AG09309 (cell line): ENCODE measurements around the gene SCUBE1.

Experiments
- DNase-seq: peaks from one replicate; pipeline ENCODE4 v3.0.0-alpha.2; 2010; ENCODE audit warnings: low read depth
- H3K4me3 ChIP-seq: 2 replicates; pipeline ENCODE4 v1.5.1; 2011; ENCODE audit warnings: mild to moderate bottlenecking, low read depth, low read length, moderate library complexity; ENCODE audit not compliant: control insufficient read depth
- TF ChIP-seq, protein P1 (sequence below): IDR thresholded peaks from 2 replicates; pipeline ENCODE4 v1.5.1; 2011; ENCODE audit warnings: mild to moderate bottlenecking, low read depth, low read length, inconsistent platforms; ENCODE audit not compliant: insufficient read depth, control insufficient read depth; ENCODE audit errors: missing control alignments

Gene SCUBE1

DNA sequence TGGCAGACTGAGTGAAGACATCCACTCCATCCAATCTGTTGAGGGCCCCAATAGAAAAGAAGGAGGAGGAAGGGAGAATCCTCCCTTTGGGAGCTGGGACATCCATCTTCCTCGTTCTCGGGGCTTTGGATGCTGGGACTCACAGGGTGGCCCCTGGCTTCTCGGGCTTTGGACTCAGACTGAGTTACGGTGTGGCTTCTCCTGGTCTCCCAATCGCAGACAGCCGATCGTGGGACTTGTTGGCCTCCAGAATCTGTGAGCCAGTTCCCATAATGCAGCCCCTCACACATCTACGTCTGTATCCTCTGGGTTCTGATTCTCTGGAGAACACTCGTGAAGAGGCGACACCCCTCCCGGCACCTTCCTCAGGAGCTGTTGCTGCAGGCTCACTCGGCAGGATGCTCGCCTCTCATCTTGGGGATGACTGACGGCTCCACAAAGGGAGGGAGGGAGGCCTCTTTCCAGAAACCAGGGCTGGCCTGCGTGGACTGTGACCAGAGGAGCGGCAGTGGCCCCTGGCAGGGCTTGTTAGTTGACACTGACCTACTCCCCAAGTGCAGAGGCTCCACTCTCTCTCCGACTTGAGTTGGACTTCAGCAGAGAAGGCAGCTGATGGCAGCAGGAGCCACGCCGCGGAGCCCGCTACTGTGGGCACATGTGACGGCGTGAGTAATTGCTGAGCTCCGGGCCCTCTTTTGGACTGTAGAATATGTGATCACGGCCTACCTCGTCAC, 141.5 kb downstream of the SCUBE1 start:
- TF ChIP-seq, protein P1, sequence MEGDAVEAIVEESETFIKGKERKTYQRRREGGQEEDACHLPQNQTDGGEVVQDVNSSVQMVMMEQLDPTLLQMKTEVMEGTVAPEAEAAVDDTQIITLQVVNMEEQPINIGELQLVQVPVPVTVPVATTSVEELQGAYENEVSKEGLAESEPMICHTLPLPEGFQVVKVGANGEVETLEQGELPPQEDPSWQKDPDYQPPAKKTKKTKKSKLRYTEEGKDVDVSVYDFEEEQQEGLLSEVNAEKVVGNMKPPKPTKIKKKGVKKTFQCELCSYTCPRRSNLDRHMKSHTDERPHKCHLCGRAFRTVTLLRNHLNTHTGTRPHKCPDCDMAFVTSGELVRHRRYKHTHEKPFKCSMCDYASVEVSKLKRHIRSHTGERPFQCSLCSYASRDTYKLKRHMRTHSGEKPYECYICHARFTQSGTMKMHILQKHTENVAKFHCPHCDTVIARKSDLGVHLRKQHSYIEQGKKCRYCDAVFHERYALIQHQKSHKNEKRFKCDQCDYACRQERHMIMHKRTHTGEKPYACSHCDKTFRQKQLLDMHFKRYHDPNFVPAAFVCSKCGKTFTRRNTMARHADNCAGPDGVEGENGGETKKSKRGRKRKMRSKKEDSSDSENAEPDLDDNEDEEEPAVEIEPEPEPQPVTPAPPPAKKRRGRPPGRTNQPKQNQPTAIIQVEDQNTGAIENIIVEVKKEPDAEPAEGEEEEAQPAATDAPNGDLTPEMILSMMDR, result no peak
- DNase-seq, result no peak
- no peak overlapping the region for H3K4me3 ChIP-seq

DNA sequence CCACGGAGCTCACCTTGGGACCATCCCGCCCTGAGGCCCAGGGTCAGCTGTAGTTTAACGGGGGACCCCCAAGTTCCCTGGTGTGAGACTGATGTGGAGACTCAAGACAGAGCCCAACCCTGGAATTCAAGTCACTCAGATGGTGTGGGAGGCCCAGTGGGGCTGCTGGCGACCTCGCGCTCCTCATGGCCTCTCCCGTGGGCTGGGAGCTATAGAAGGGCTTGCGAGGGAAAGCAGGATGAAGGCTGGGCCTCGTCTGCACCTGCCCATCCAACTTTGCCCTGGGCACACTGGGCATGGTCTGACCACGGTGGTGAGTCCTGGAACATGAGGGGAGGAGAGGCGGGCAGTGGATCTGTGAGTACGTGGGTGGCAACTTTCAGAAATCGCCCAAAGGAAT, 142.6 kb downstream of the SCUBE1 start:
- TF ChIP-seq, protein P1, result no peak
- DNase-seq, result no peak

GRCh38 chr22:43200031-43200430, 143.1 kb downstream of the SCUBE1 start:
- TF ChIP-seq, protein P1, result no peak
- DNase-seq, result no peak
- no peak overlapping the region for H3K4me3 ChIP-seq

More for the DNA sequence above, 142.6 kb downstream of the SCUBE1 start:
- no peak overlapping the region for H3K4me3 ChIP-seq

DNA sequence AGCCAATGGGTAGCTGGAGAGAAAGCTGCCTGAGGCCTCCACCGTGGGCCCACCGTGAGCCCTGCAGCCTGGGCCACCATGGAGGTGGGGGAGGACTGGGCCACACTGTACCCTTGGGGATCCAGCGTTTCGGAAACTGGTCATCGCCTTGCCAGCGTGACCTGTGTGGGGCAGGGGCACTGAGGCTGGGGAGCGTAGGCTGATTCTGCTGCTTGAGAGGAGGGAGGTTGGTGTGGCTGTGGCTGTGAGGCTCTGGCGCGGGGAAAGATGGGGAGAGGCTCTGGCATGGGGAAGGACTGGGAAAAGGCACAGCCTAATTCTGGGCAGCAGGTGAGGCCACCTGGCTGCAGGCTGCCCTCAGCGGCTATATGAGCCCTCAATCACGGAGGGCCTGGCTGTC, 143.6 kb downstream of the SCUBE1 start:
- TF ChIP-seq, protein P1, result no peak
- no peak for DNase-seq
- no peak overlapping the region for H3K4me3 ChIP-seq

- TF ChIP-seq, protein P1, result no peak
- no peak overlapping the region for H3K4me3 ChIP-seq
- DNase-seq, result no peak
These were observed 144.2 kb downstream of the SCUBE1 start for GRCh38 chr22:43198936-43199335.

DNA sequence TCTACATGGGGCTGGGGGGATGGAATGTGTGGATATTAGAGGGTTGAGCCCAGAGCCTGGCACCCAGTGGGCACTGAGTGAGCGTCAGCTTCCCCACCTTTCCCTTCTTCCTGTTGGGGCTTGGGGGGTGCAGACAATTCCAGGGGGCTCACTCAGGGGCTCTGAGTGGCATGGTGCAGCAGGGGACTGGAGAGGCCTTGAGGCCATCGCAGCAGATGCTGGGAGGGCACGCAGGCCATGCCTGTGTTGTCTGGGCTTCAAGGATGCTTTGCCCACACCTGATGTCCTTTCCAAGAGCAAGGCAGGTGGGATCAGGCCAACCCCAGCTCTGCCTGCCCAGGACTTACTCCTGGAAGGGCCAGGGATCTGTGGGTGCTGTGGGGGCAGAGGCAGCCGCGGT, 145.0 kb downstream of the SCUBE1 start:
- TF ChIP-seq, protein P1, result no peak
- DNase-seq, result no peak
- H3K4me3 ChIP-seq, result no peak overlapping the region
